GM23338 (cell line): ENCODE results near the gene TMPRSS5. TPM values are rescaled to one million over a fixed set of nuclear protein-coding genes. Genes with fewer than 3 reads are reported as not detected.

Experiments used
- ATAC-seq: fragments of 200-7000 bp; cut with Tn5 transposase; 3 replicates; pipeline ENCODE4 v1.9.1; 2020
- DNase-seq: peaks from one replicate; pipeline ENCODE4 v3.0.0-alpha.2; 2015; ENCODE audit warnings: low spot score
- H2AFZ ChIP-seq: fragments of 200-600 bp; sonication (generic); 2 replicates; pipeline ENCODE4 v1.8.0; 2016; ENCODE audit warnings: antibody characterized with exemption, mild to moderate bottlenecking, moderate library complexity
- H3F3A ChIP-seq: fragments of 200-600 bp; sonication (generic); replicated peaks from 2 replicates; pipeline ENCODE4 v1.8.0; 2017; ENCODE audit warnings: antibody characterized with exemption, mixed run types, low read depth
- H3K27ac ChIP-seq: fragments of 200-600 bp; sonication (generic); 2 replicates; pipeline ENCODE4 v1.6.1; 2016; ENCODE audit warnings: low read depth
- H3K27me3 ChIP-seq: fragments of 200-600 bp; sonication (generic); 2 replicates; pipeline ENCODE4 v1.8.0; 2016; ENCODE audit warnings: mild to moderate bottlenecking, mixed run types, moderate library complexity; ENCODE audit not compliant: insufficient read depth
- H3K36me3 ChIP-seq: fragments of 200-600 bp; sonication (generic); 2 replicates; pipeline ENCODE4 v1.8.0; 2016; ENCODE audit warnings: mild to moderate bottlenecking; ENCODE audit not compliant: insufficient read depth
- H3K4me1 ChIP-seq: fragments of 200-600 bp; sonication (generic); 2 replicates; pipeline ENCODE4 v1.8.0; 2016; ENCODE audit warnings: mild to moderate bottlenecking, moderate library complexity; ENCODE audit not compliant: insufficient read depth
- H3K4me2 ChIP-seq: fragments of 200-600 bp; sonication (generic); 2 replicates; pipeline ENCODE4 v1.7.1; 2017; ENCODE audit warnings: mixed run types
- H3K4me3 ChIP-seq: fragments of 200-600 bp; sonication (generic); 2 replicates; pipeline ENCODE4 v1.6.1; 2016; ENCODE audit warnings: mixed run types
- H3K79me2 ChIP-seq: fragments of 200-600 bp; sonication (generic); replicated peaks from 2 replicates; pipeline ENCODE4 v1.8.0; 2017; ENCODE audit warnings: mild to moderate bottlenecking; ENCODE audit not compliant: insufficient read depth
- H3K9me2 ChIP-seq: fragments of 200-600 bp; sonication (generic); 2 replicates; pipeline ENCODE4 v1.8.0; 2017; ENCODE audit not compliant: insufficient read depth
- H4K20me1 ChIP-seq: fragments of 200-600 bp; sonication (generic); replicated peaks from 2 replicates; pipeline ENCODE4 v1.8.0; 2017; ENCODE audit warnings: mild to moderate bottlenecking; ENCODE audit not compliant: insufficient read depth
- H3K27ac Mint-ChIP-seq: 2 replicates; pipeline ENCODE4 v1.8.0; 2020; ENCODE audit warnings: inconsistent platforms, mild to moderate bottlenecking, moderate library complexity, mixed read lengths
- H3K27me3 Mint-ChIP-seq: 3 replicates; pipeline ENCODE4 v1.8.0; 2022; ENCODE audit warnings: low read depth, mild to moderate bottlenecking, moderate library complexity, mixed read lengths, inconsistent platforms; ENCODE audit not compliant: insufficient read depth, poor library complexity
- H3K36me3 Mint-ChIP-seq: 3 replicates; pipeline ENCODE4 v1.8.0; 2021; ENCODE audit warnings: low read depth, mild to moderate bottlenecking, inconsistent platforms, moderate library complexity, mixed read lengths
- H3K4me1 Mint-ChIP-seq: 3 replicates; pipeline ENCODE4 v1.8.0; 2020; ENCODE audit warnings: mild to moderate bottlenecking, inconsistent platforms, mixed read lengths
- H3K4me3 Mint-ChIP-seq: 3 replicates; pipeline ENCODE4 v1.8.0; 2021; ENCODE audit warnings: moderate library complexity, mild to moderate bottlenecking, inconsistent platforms, mixed read lengths
- H3K9me3 Mint-ChIP-seq: 3 replicates; pipeline ENCODE4 v1.8.0; 2020; ENCODE audit warnings: moderate library complexity, mild to moderate bottlenecking, inconsistent platforms, mixed read lengths
- CTCF ChIP-seq, 2 experiments: fragments of 200-600 bp in 1 of 2; sonication (generic) in 1 of 2; conservative IDR thresholded peaks; 2 replicates each; pipeline versions ENCODE4 v1.5.1 to v1.6.1; 2016 to 2017; ENCODE audit warnings: antibody characterized with exemption in 2 of 2, low read depth in 2 of 2, mild to moderate bottlenecking in 2 of 2, moderate library complexity in 1 of 2
- ZNF462 ChIP-seq: fragments of 250-450 bp; sonication (Bioruptor Pico); IDR thresholded peaks from 2 replicates; pipeline ENCODE4 v1.5.0; 2020; ENCODE audit warnings: mild to moderate bottlenecking, moderate library complexity
- polyA plus RNA-seq: library from polyadenylated mRNA; unstranded; fragments of >200 nt; fragmentation: Nextera tagmentation; extraction: Ambion mirVana; gene quantifications from 2 replicates; pipeline ENCODE4 v1.2.1, GENCODE V29; 2016
- total RNA-seq: library from RNA; depleted of rRNA; stranded (reverse); fragments of >200 nt; shearing (Covaris generic); gene quantifications from 2 replicates; pipeline ENCODE4 v1.2.3, GENCODE V29; 2014

The TMPRSS5 gene
- total and polyA plus RNA-seq, 2 experiments from 2014 or later, result not detected

GRCh38 chr11:113690619-113691569 lies 15.2 kb downstream of the TMPRSS5 start:
- Mint-ChIP-seq H3K27ac (no peak overlapping the region), H3K9me3 (no peaks in the 10 kb centered on the region), H3K36me3 (no peaks in the 10 kb centered on the region), H3K27me3 (peaks cover 5% of the 10 kb centered on the region), H3K4me3 (no peak overlapping the region), H3K4me1 (peaks cover 4% of the 10 kb centered on the region; the same call in 2 of the 3 replicates)
- no peaks in the 10 kb centered on the region for H3K9me2 ChIP-seq
- no peaks in the 10 kb centered on the region for H3K4me1 ChIP-seq
- peak; percentile 92 for ATAC-seq
- TF ChIP-seq CTCF (conservative IDR thresholded peaks at IDR 0.05; ENCODE audit: low read depth in 2 of 2) (peak; percentile 93 to 94), ZNF462 (CRISPR knock-in tag) (no peak)
- H3K27me3 ChIP-seq, result no peaks in the 10 kb centered on the region
- peak; percentile 83 for DNase-seq
- H2AFZ ChIP-seq, result 0 out of 2 replicates have a peak overlapping the region, but pooled peaks have one; percentile 66
- H3K4me3 ChIP-seq, result no peak overlapping the region
- H4K20me1 ChIP-seq, result no peaks in the 10 kb centered on the region
- H3K36me3 ChIP-seq, result no peaks in the 10 kb centered on the region
- no peak overlapping the region for H3K4me2 ChIP-seq
- H3F3A ChIP-seq, result no peaks in the 10 kb centered on the region
- no peak overlapping the region for H3K27ac ChIP-seq
- H3K79me2 ChIP-seq, result no peaks in the 10 kb centered on the region
